GM12875 (cell line): ENCODE measurements around the gene NIPAL4.

Experiments
- H3K4me3 ChIP-seq: one replicate; pipeline ENCODE4 v1.5.1; 2011; ENCODE audit warnings: low read depth, low read length, control low read depth
- CTCF ChIP-seq: IDR thresholded peaks from 2 replicates; pipeline ENCODE4 v1.5.1; 2011; ENCODE audit warnings: low read depth, mild to moderate bottlenecking, control low read depth, inconsistent platforms, low read length, moderate library complexity, borderline replicate concordance; ENCODE audit not compliant: insufficient read depth

Gene NIPAL4

DNA sequence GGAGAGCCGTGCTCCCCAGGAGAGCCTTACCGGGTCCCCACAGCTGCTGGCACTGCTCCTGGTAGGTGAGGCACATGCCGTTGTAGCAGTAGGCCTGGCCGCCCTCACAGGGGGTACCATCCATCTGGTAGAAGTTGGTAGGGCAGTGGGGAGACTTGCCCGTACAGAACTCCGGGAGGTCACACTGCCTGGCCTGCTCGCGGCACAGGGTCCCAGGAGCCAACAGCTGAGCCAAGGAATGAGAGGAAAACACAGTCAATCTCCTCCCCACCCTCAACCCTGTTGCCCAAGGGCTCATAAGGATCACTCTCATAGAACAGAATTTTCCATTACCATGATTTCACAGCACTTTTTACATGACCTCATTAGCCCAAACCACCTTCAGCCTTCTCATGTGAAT, 36.9 kb downstream of the NIPAL4 start:
- TF ChIP-seq CTCF, result no peak
- H3K4me3 ChIP-seq, result no peak overlapping the region

DNA sequence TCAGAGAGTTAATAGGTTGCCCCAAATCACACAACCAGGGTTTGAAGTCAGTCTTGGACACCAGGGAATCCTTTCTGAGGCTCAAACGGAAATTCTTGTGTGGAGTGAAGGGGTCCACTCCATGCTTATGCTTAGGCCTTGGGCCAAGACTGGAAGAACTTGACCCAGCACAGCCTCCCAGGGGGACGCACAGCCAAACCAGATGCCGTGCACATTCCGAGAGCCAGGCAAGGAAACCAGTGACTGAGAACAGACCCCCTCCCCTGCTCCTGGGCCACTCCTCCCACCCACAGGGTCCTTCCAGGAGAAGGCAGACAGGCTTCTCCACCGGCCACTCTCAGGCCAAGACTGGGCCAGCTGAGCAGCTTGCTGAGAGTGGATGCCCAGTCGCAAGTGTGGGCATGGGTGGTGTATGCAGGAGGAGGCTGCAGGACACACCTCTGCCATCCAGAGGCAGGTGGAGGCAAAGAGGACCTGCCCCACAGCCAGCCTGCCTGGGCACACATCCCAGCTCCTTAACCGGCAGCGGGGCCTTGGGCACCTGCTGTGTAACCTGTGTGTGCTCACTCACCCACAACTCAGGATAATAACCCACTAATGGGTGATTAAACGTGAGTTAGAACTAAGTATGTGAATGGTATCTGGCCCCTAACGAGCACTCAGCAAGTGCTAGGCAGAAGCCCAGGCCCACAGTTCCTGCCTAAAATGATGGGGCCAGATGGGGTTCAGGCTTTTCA, 38.0 kb downstream of the NIPAL4 start:
- H3K4me3 ChIP-seq, result no peak overlapping the region
- no peak for TF ChIP-seq CTCF

- TF ChIP-seq CTCF, result no peak
- no peak overlapping the region for H3K4me3 ChIP-seq
These were observed 42.2 kb downstream of the NIPAL4 start for GRCh38 chr5:157502143-157502647.

GRCh38 chr5:157504053-157504452, 44.0 kb downstream of the NIPAL4 start:
- no peak for TF ChIP-seq CTCF

GRCh38 chr5:157505496-157505895, 45.5 kb downstream of the NIPAL4 start:
- H3K4me3 ChIP-seq, result no peak overlapping the region

More at GRCh38 chr5:157504053-157504452, 44.0 kb downstream of the NIPAL4 start:
- no peak overlapping the region for H3K4me3 ChIP-seq

GRCh38 chr5:157506066-157506590, 46.1 kb downstream of the NIPAL4 start:
- no peak overlapping the region for H3K4me3 ChIP-seq
- no peak for TF ChIP-seq CTCF

More at GRCh38 chr5:157505496-157505895, 45.5 kb downstream of the NIPAL4 start:
- no peak for TF ChIP-seq CTCF
